CD14-positive monocyte (primary cell): ENCODE results near the gene TMEM132D. TPM values are rescaled to one million over a fixed set of nuclear protein-coding genes. Genes with fewer than 3 reads are reported as not detected.
"Not testable (repeated sequence)": the region's sequence is repeated elsewhere in the genome, so short reads cannot be mapped to it uniquely, and the experiment has no call there.

ENCODE experiments used
- DNase-seq, 3 donors: peaks; one replicate each; pipeline ENCODE4 v3.0.0-alpha.2; 2011 to 2022
- H2AFZ ChIP-seq: 2 replicates; pipeline ENCODE4 v1.6.0; 2012; ENCODE audit warnings: mild to moderate bottlenecking, low read depth, low read length, inconsistent platforms; ENCODE audit not compliant: insufficient read depth, poor library complexity, severe bottlenecking
- H3K27ac ChIP-seq, 2 donors: 1 replicate in 1 of 2; 2 replicates in 1 of 2; pipeline ENCODE4 v1.5.1; 2012 to 2013; ENCODE audit warnings: low read length in 2 of 2, control low read depth in 1 of 2, inconsistent platforms in 1 of 2, low read depth in 1 of 2, mild to moderate bottlenecking in 1 of 2
- H3K27me3 ChIP-seq, 2 donors: one replicate each; pipeline versions ENCODE4 v1.6.0 to v1.6.1; 2011 to 2013; ENCODE audit warnings: low read length in 2 of 2; ENCODE audit not compliant: control insufficient read depth in 2 of 2, insufficient read depth in 2 of 2
- H3K36me3 ChIP-seq, 2 donors: replicated peaks in 1 of 2; 1 replicate in 1 of 2; 2 replicates in 1 of 2; pipeline versions ENCODE4 v1.5.1 to v1.6.1; 2012 to 2013; ENCODE audit warnings: low read length in 2 of 2, control low read depth in 1 of 2, inconsistent platforms in 1 of 2, mild to moderate bottlenecking in 1 of 2; ENCODE audit not compliant: insufficient read depth in 2 of 2, control insufficient read depth in 1 of 2
- H3K4me1 ChIP-seq, 2 donors: 1 replicate in 1 of 2; 2 replicates in 1 of 2; pipeline versions ENCODE4 v1.5.1 to v1.6.1; 2012 to 2013; ENCODE audit warnings: low read length in 2 of 2, control low read depth in 1 of 2, inconsistent platforms in 1 of 2, mild to moderate bottlenecking in 1 of 2, moderate library complexity in 1 of 2; ENCODE audit not compliant: insufficient read depth in 2 of 2, control insufficient read depth in 1 of 2
- H3K4me2 ChIP-seq: replicated peaks from 2 replicates; pipeline ENCODE3; 2012; ENCODE audit warnings: low read length, moderate library complexity, mild to moderate bottlenecking; ENCODE audit not compliant: poor library complexity, severe bottlenecking; ENCODE audit errors: extremely low read depth
- H3K4me3 ChIP-seq, 3 experiments: fragments of 200-600 bp in 1 of 3; sonication (generic) in 1 of 3; replicated peaks in 1 of 3; 1 replicate in 2 of 3; 2 replicates in 1 of 3; pipeline ENCODE4 v1.5.1; 2011 to 2013; ENCODE audit warnings: low read length in 3 of 3, mild to moderate bottlenecking in 3 of 3, control low read depth in 2 of 3, low read depth in 2 of 3, inconsistent platforms in 1 of 3, moderate library complexity in 1 of 3
- H3K79me2 ChIP-seq: 2 replicates; pipeline ENCODE4 v1.6.0; 2012; ENCODE audit warnings: mild to moderate bottlenecking, control low read depth, inconsistent platforms, low read length, moderate library complexity; ENCODE audit not compliant: insufficient read depth
- H3K9ac ChIP-seq: 2 replicates; pipeline ENCODE4 v1.6.0; 2017; ENCODE audit warnings: low read length, mild to moderate bottlenecking; ENCODE audit not compliant: insufficient read depth, poor library complexity, severe bottlenecking
- H3K9me3 ChIP-seq, 2 donors: replicated peaks in 1 of 2; 1 replicate in 1 of 2; 2 replicates in 1 of 2; pipeline versions ENCODE4 v1.5.1 to v1.6.1; 2012 to 2013; ENCODE audit warnings: low read length in 2 of 2, control low read depth in 1 of 2; ENCODE audit not compliant: control insufficient read depth in 1 of 2, insufficient read depth in 1 of 2
- H4K20me1 ChIP-seq: 2 replicates; pipeline ENCODE4 v1.6.0; 2012; ENCODE audit warnings: mild to moderate bottlenecking, low read length, control low read depth, moderate library complexity; ENCODE audit not compliant: insufficient read depth
- H3K27ac Mint-ChIP-seq, 7 donors: one replicate each; pipeline ENCODE4 v1.8.0; 2020; ENCODE audit warnings: mild to moderate bottlenecking in 7 of 7, mixed read lengths in 7 of 7, moderate library complexity in 6 of 7, inconsistent platforms in 2 of 7
- H3K27me3 Mint-ChIP-seq, 3 donors: one replicate each; pipeline ENCODE4 v1.8.0; 2021 to 2022; ENCODE audit warnings: low read depth in 3 of 3, mild to moderate bottlenecking in 3 of 3, mixed read lengths in 3 of 3, moderate library complexity in 3 of 3, inconsistent platforms in 1 of 3
- H3K36me3 Mint-ChIP-seq, 2 donors: one replicate each; pipeline ENCODE4 v1.8.0; 2020; ENCODE audit warnings: mixed read lengths in 2 of 2, inconsistent platforms in 1 of 2, mild to moderate bottlenecking in 1 of 2
- H3K4me1 Mint-ChIP-seq: one replicate; pipeline ENCODE4 v1.8.0; 2020; ENCODE audit warnings: mild to moderate bottlenecking, mixed read lengths
- H3K4me3 Mint-ChIP-seq, 2 donors: one replicate each; pipeline ENCODE4 v1.8.0; 2020; ENCODE audit warnings: mild to moderate bottlenecking in 2 of 2, mixed read lengths in 2 of 2, moderate library complexity in 1 of 2
- H3K9me3 Mint-ChIP-seq, 7 donors: one replicate each; pipeline ENCODE4 v1.8.0; 2020 to 2022; ENCODE audit warnings: mixed read lengths in 7 of 7, mild to moderate bottlenecking in 6 of 7, moderate library complexity in 6 of 7, inconsistent platforms in 2 of 7
- CTCF ChIP-seq: fragments of 200-600 bp; IDR thresholded peaks from one replicate; pipeline ENCODE4 v1.8.0; 2022; ENCODE audit warnings: antibody characterized with exemption, mild to moderate bottlenecking
- WGBS: methylation state at CpG from one replicate; pipeline ENCODE4 v1.1.5; 2013; ENCODE audit warnings: missing lambda C conversion rate; ENCODE audit not compliant: insufficient coverage; 5-methylcytosine and 5-hydroxymethylcytosine counted together
- intact Hi-C, 2 donors: fragments of 100-400 bp; cut with micrococcal nuclease; formaldehyde crosslinking; loops; one replicate each; pipeline versions ENCODE4 v1.15.0 to v1.15.1; 2023
- polyA plus RNA-seq, 3 donors: library from polyadenylated mRNA; depleted of rRNA in 1 of 3; unstranded in 2 of 3; stranded (reverse) in 1 of 3; fragments of 300-500 nt in 2 of 3; fragments of >200 nt in 1 of 3; fragmentation: Illumina TruSeq in 2 of 3; gene quantifications; 1 replicate in 2 of 3; 2 replicates in 1 of 3; pipeline ENCODE4 v1.2.3, GENCODE V29; 2012 to 2021

Gene TMEM132D
- polyA plus RNA-seq, 3 donors, result 0.04 TPM; not detected in 2

DNA sequence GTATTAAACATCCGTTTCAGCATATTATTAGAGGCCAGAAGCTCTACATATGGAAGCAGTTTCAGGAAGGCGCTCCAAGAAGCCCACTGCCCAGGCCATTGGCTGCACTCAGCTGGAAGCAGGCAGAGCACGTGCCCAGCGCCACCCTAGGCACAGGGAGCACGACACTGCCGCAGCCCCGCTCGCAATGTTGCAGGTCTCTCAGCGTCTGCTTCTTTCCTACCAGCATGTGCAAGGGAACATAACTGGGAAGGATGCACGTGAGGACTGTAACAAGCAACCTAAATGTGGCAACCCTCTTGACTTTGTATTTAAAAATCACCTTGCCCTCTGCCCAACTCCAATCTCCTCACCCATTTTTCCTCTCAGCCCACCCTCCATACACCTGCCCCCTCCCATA is 3.5 kb downstream of the TMEM132D start:
- Mint-ChIP-seq H3K36me3 (no peaks in the 10 kb centered on the region), H3K27me3 (peaks cover 28 to 39% (median 34%) of the 10 kb centered on the region in 3 donors), H3K4me1 (no peaks in the 10 kb centered on the region), H3K4me3 (no peak overlapping the region), H3K9me3 (no peaks in the 10 kb centered on the region), H3K27ac (no peak overlapping the region)
- Histone ChIP-seq H3K4me3 (no peak overlapping the region), H3K9me3 (no peaks in the 10 kb centered on the region), H3K4me1 (no peaks in the 10 kb centered on the region), H4K20me1 (no peaks in the 10 kb centered on the region), H3K79me2 (no peaks in the 10 kb centered on the region), H2AFZ (no peak overlapping the region), H3K4me2 (no peak overlapping the region), H3K27me3 (peaks cover 21 to 25% of the 10 kb centered on the region in 2 donors), H3K27ac (no peak overlapping the region), H3K36me3 (no peaks in the 10 kb centered on the region), H3K9ac (no peak overlapping the region)
- DNase-seq, result no peak
- 79% methylated on average over 10 of the region's 10 CpGs for WGBS
- TF ChIP-seq CTCF, result no peak
- intact Hi-C loops, result no loop called here

DNA sequence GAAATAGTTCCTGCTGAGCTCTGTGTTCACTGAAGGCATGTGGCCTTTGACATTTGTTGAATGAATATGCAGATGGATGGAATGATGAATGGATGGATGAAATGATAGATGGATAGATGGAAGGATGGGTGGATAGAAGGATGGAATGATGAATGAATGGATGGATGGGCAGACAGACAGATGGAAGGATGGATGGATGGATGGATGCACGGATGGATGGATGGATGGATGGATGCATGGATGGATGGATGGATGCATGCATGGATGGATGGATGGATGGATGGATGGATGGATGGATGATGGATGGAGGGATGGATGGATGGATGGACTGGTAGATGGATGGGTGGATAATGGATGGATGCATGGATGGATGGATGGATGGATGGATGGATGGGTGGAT is 4.8 kb downstream of the TMEM132D start:
- 73% methylated on average over 1 of the region's 1 CpG for WGBS
- H3K36me3 Mint-ChIP-seq, H3K9me3 Mint-ChIP-seq, H3K27ac ChIP-seq, intact Hi-C loops, H3K4me2 ChIP-seq, H3K4me3 ChIP-seq, H3K4me1 ChIP-seq, H2AFZ ChIP-seq, H3K4me3 Mint-ChIP-seq, H3K9me3 ChIP-seq, H3K79me2 ChIP-seq, H3K9ac ChIP-seq, H4K20me1 ChIP-seq, H3K27ac Mint-ChIP-seq, DNase-seq, H3K4me1 Mint-ChIP-seq, H3K36me3 ChIP-seq: not testable (repeated sequence)
- peaks cover 17 to 19% of the 10 kb centered on the region in 2 donors for H3K27me3 ChIP-seq
- H3K27me3 Mint-ChIP-seq, result peaks cover 18 to 26% (median 24%) of the 10 kb centered on the region in 3 donors
